GM12801 (cell line): ENCODE data around the gene GPR3.

ENCODE experiments used
- CTCF ChIP-seq: IDR thresholded peaks from one replicate; pipeline ENCODE4 v1.5.1; 2011; ENCODE audit warnings: control low read depth; ENCODE audit not compliant: insufficient read length; ENCODE audit errors: extremely low read depth

Gene GPR3

DNA sequence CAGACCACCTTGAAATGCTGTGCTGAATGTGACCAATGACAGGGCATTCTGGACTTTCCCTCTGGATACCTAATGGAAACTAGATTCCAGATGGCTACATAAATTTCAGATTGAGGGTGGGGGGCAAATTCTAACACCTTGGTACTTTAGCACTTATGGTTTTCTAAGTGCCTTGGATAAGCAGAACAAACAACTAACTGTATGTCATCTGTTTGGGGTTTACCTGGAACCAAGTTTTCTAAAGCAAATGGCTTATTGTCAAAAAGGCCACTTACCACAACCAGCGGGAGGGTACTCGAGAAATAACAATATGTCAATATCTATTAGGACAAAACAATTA is 39.1 kb downstream of the GPR3 start:
- TF ChIP-seq CTCF = no peak

GRCh38 chr1:27433706-27434105 is 41.3 kb downstream of the GPR3 start:
- TF ChIP-seq CTCF = no peak

GRCh38 chr1:27435566-27436203 is 43.3 kb downstream of the GPR3 start:
- TF ChIP-seq CTCF = no peak

DNA sequence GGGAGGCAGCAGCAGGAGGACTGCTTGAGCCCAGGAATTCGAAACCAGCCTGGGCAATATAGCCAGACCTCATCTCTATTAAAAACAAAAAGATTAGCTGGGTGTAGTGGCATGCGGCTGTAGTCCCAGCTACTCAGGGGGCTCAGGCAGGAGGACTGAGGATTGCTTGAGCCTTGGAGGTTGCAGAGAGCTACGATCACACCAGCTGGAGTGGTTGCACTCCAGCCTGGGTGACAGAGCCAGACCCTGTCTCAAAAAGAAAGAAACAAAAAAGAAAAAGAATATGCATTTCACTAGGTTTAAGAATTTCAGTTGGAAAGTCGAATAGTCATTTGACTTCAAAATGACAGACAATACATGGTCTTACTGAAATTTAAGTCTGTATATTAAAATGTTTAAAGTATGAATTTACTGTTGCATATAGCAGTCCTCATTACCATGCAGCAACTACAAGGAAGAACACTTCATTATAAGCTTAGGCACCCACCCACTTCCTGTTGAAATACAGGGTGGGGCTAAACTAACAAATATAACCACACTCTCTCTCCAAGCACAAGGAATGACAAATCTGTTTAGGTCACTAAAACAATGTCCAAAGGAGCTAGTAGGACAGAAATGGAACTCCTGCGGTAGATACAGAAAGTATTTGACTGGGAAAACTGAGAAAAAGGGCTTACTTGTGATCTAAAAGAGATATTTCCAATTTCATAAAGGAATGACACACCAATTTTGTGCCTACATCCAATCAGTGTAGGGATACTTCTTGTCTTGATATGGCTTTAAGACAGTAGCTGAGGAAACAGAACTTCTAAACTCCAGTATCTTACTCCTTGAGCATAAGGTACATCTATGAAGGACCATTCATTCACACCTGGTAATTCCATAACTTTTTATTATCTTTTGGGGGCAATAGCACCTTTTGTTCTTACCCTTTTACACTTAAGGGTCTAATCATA is 44.1 kb downstream of the GPR3 start:
- no peak for TF ChIP-seq CTCF

- TF ChIP-seq CTCF = no peak
Observed at GRCh38 chr1:27438621-27439061, 46.2 kb downstream of the GPR3 start.

- no peak for TF ChIP-seq CTCF
Observed at GRCh38 chr1:27439150-27439549, 46.7 kb downstream of the GPR3 start.

GRCh38 chr1:27444632-27445031 is 52.2 kb downstream of the GPR3 start:
- TF ChIP-seq CTCF = no peak
